DMS153 (cell line): ENCODE results near the gene PKN3.
"Not testable (repeated sequence)": the region's sequence is repeated elsewhere in the genome, so short reads cannot be mapped to it uniquely, and the experiment has no call there.

Source experiments
- DNase-seq: peaks from one replicate; lab custom pipeline; 2025; lab: John Stamatoyannopoulos, UW

Gene PKN3

GRCh38 chr9:128693738-128694137 is 8.6 kb upstream of the PKN3 start:
- DNase-seq = not testable (repeated sequence)

DNA sequence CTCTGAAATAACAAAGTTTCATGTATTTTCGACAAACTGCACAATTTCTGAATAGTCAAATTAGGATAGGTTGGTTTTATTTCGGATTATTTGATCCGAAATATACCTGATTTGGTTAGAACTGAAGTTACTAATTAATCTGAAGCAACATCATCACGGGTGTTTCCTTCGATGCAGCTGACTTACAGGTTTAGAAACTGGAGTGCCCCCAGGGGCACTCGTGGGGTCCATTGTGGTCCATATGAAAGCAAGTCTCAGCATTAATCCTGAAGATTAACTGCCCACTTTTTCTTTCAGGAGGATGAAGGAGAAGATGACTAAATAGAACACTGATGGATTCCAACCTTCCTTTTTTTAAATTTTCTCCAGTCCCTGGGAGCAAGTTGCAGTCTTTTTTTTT is 8.0 kb upstream of the PKN3 start:
- DNase-seq = no peak

- no peak for DNase-seq
Measured at GRCh38 chr9:128696923-128697707, 5.2 kb upstream of the PKN3 start.

GRCh38 chr9:128699096-128699795 is 3.1 kb upstream of the PKN3 start:
- not testable (repeated sequence) for DNase-seq

DNA sequence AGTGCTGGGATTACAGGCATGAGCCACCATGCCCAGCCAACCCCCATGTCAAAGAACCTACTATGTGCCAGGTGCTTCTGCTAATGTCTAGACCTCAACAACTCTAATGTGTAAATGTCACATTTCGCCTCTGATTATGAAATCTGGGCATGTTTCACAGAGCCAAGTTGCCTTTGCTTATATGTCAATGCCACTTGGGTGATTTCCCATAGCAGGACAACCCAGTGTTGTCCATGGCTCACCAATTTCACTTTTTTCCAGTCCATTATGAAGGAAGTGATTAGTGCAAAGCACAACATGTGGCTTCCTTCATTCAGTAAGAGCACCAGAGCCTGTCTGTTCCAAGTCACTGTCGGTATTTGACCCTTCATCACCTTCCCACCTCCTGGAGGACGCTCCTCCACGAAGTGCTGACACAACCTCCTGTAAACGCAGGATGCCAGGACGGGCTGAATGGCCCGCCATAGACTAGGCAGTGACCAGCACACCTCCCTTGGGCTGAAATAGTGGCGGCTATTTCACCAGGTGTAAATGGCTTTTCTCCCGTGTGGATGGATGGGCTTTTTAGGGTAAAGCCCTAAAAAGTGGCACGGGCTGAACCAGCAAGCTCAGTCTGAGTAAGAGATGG is 962 bp upstream of the PKN3 start:
- DNase-seq = no peak

DNA sequence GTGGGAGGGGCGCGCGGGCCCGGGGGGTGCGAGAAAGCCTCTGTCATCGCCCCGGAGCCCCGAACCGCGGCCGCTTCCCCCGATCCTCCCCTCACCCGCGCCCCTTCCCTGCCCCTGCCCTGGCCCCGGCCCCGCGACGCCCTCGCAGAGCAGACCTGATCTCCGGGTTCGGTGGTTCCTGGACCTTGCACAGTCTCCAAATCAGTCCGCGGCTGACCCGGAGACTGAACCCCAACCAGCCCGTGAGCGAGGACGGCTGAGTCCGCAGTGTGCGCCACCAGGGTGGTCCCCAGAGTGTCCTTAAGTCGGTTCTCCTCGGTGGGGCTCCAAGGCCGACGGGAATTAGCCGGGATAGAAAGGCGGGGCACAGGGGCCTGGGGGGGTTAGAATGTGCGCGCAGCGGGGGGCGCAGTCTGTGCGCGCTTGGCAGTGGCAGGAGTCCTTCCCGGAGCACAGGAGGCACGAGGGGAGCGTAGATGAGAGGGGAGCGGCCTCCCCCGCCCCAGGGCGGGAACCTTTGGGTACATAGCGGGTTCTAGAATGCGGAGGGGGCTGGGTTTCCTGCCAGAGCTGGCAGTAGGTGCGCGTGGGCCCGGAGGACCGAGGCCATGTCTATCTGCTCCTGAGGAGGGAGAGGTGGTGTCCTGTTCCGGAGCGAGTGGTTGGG is 779 bp downstream of the PKN3 start:
- DNase-seq = no peak

GRCh38 chr9:128703616-128704355 is 1.5 kb downstream of the PKN3 start:
- DNase-seq = no peak

DNA sequence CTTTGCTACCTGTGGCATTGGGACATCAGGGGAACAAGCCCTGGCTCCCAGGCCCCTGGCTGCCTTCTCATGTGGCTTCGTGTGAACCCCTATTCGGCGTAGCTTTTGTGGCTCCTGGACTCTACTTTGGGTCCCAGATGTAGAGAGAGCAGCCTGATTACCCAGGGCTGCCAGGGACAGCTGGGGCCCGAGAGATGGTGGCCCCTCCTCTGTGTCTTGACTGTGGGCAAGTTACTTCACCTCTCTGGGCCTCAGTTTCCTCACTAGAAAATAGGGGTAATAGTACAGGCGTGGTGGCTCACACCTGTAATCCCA is 2.0 kb downstream of the PKN3 start:
- no peak for DNase-seq

- no peak for DNase-seq
Measured at GRCh38 chr9:128705051-128705965, 3.0 kb downstream of the PKN3 start.

DNA sequence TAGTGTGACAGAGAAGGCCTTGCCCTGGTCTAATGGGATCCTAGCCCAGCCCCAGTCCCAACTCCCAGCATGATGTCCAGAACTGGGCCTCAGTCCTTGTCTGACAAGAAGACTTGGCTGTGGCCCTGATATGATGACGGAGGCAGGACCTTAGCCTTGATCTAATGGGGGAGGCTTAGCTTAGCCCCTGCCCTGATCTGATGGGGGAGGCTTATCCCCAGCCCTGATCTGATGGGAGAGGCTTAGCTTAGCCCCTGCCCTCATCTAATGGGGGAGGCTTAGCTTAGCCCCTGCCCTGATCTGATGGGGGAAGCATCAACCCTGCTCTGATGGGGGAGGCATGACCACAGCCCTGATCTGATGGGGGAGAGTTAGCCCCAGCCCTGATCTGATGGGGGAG is 3.7 kb downstream of the PKN3 start:
- no peak for DNase-seq

GRCh38 chr9:128706671-128707381 is 4.5 kb downstream of the PKN3 start:
- no peak for DNase-seq

GRCh38 chr9:128707446-128707845 is 5.1 kb downstream of the PKN3 start:
- DNase-seq = no peak

DNA sequence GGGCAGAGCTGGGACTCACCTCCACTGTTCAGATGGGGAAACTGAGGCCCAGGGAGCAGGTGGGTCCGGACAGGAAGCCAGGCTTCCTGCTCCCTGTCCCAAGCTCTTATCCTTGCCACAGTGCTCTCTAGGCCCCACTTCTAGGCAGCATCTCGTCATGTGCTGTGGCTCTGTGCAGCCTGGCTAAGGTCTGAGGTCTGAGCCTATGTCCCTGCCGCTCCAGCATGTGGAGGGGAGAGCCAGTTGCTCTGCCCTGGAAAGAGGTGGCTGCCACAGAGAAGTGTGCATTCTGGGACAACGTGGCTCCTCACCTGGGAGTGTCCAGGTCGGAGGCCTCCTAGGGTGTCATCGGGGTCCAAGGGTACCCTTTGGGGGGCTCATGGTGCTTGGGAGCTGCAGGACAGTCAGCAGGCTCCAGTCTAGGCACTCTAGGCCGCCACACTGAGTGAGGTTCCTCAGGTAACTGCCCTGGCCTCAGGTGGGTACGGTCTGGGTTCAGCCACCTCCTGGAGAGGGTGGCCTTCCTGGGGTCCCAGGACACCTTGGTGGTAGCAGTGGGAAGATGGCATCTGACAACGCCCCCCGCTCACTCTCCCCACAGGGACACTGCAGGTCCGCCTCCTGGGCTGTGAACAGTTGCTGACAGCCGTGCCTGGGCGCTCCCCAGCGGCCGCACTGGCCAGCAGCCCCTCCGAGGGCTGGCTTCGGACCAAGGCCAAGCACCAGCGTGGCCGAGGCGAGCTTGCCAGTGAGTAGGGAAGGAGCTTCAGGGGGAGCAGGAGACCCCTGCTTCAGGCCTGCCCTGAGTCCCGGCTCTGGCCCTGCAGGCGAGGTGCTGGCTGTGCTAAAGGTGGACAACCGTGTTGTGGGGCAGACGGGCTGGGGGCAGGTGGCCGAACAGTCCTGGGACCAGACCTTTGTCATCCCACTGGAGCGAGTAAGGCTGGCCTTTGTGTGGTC is 10.4 kb downstream of the PKN3 start:
- no peak for DNase-seq

DNA sequence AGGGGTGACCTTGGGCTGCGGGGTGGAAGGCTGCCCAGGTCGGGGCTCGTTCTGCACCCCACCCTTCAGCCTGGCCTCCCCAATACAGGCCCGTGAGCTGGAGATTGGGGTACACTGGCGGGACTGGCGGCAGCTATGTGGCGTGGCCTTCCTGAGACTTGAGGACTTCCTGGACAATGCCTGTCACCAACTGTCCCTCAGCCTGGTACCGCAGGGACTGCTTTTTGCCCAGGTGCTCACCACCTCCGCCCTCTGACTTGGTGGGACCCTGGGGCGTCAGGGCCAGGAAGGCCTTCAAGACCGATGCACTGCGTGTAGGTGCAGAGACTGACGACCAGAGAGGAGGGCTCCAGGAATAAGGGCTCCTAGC is 11.1 kb downstream of the PKN3 start:
- no peak for DNase-seq

GRCh38 chr9:128713941-128714573 is 11.8 kb downstream of the PKN3 start:
- no peak for DNase-seq

- no peak for DNase-seq
Measured at GRCh38 chr9:128714586-128715435, 12.5 kb downstream of the PKN3 start.

- no peak for DNase-seq
Measured at GRCh38 chr9:128715436-128715750, 13.1 kb downstream of the PKN3 start.
